ENCODE measurements around the gene SYCE1. TPM values are rescaled to one million over a fixed set of nuclear protein-coding genes. Genes with fewer than 3 reads are reported as not detected.
"Not testable (repeated sequence)": the region's sequence is repeated elsewhere in the genome, so short reads cannot be mapped to it uniquely, and the experiment has no call there.

SYCE1 gene
- 1 to 10 TPM in 1 of 4 donors, not detected in 3; 1.8 TPM for total RNA-seq

GRCh38 chr10:133565441-133566294 is at the start of gene SYCE1:
Gene SYCE1 (minus strand): TSS chr10:133565583. CDS start chr10:133565529, 54 bp downstream.
- WGBS, 2 donors: 65 to 82% methylated on average over 5 of the region's 77 CpGs
- H3K27ac ChIP-seq: peak within 1 kb of the TSS in 1 of 4 donors; percentile 78
- peaks cover 0 to 20% (median 7%) of the 10 kb centered on the region in 3 donors for H3K9me3 ChIP-seq
- H3K27me3 ChIP-seq: peaks cover 0 to 45% (median 0%) of the 10 kb centered on the region in 4 donors
- H3K4me3 ChIP-seq: peak within 1 kb of the TSS in 1 of 4 donors; percentile 28
- DNase-seq: no peak
- no peaks in the 10 kb centered on the region for H3K4me1 ChIP-seq
- no peaks in the 10 kb centered on the region for H3K36me3 ChIP-seq
- intact Hi-C loops (cut with DNase I): no loop called here
- TF ChIP-seq CTCF (IDR thresholded peaks at IDR 0.05): peak in 1 of 6 experiments; percentile 48
- TF ChIP-seq POLR2A (IDR thresholded peaks at IDR 0.05): no peak

GRCh38 chr10:133614830-133615580 is 49.6 kb upstream of the SYCE1 start:
- TF ChIP-seq CTCF (IDR thresholded peaks at IDR 0.05) (no peak), POLR2A (IDR thresholded peaks at IDR 0.05) (no peak)
- Histone ChIP-seq H3K27me3 (peaks cover 0 to 27% (median 0%) of the 10 kb centered on the region in 4 donors), H3K4me1 (no peaks in the 10 kb centered on the region), H3K9me3 (no peaks in the 10 kb centered on the region), H3K36me3 (no peaks in the 10 kb centered on the region), H3K4me3 (no peak overlapping the region), H3K27ac (no peak overlapping the region)
- WGBS, 2 donors: 85 to 95% methylated on average over 7 to 9 of the region's 10 CpGs
- intact Hi-C loops (cut with DNase I): no loop called here
- no peak for DNase-seq

GRCh38 chr10:133613699-133614098 is 48.3 kb upstream of the SYCE1 start:
- H3K27me3 ChIP-seq: peaks cover 0 to 22% (median 0%) of the 10 kb centered on the region in 4 donors
- H3K9me3 ChIP-seq: no peaks in the 10 kb centered on the region
- no peak overlapping the region for H3K27ac ChIP-seq
- no peak overlapping the region for H3K4me3 ChIP-seq
- intact Hi-C loops (cut with DNase I): no loop called here
- DNase-seq: no peak
- H3K36me3 ChIP-seq: no peaks in the 10 kb centered on the region
- WGBS, 2 donors: 66 to 74% methylated on average over 6 of the region's 6 CpGs
- peaks cover 0 to 5% (median 0%) of the 10 kb centered on the region in 3 donors for H3K4me1 ChIP-seq
- TF ChIP-seq CTCF (IDR thresholded peaks at IDR 0.05) (no peak), POLR2A (IDR thresholded peaks at IDR 0.05) (no peak)

GRCh38 chr10:133611079-133611478 is 45.7 kb upstream of the SYCE1 start:
- TF ChIP-seq POLR2A (IDR thresholded peaks at IDR 0.05) (no peak), CTCF (IDR thresholded peaks at IDR 0.05) (no peak)
- 51 to 64% methylated on average over 4 of the region's 4 CpGs for WGBS, 2 donors
- Histone ChIP-seq H3K27ac (no peak overlapping the region), H3K36me3 (no peaks in the 10 kb centered on the region), H3K4me3 (no peak overlapping the region), H3K4me1 (peaks cover 0 to 6% (median 0%) of the 10 kb centered on the region in 3 donors), H3K27me3 (peaks cover 0 to 44% (median 0%) of the 10 kb centered on the region in 4 donors), H3K9me3 (no peaks in the 10 kb centered on the region)
- DNase-seq: no peak
- intact Hi-C loops (cut with DNase I): no loop called here

- Histone ChIP-seq H3K36me3 (no peaks in the 10 kb centered on the region), H3K4me3 (no peak overlapping the region), H3K9me3 (no peaks in the 10 kb centered on the region), H3K4me1 (peaks cover 0 to 17% (median 0%) of the 10 kb centered on the region in 3 donors), H3K27ac (no peak overlapping the region), H3K27me3 (peaks cover 0 to 66% (median 0%) of the 10 kb centered on the region in 4 donors)
- TF ChIP-seq POLR2A (IDR thresholded peaks at IDR 0.05) (no peak), CTCF (IDR thresholded peaks at IDR 0.05) (peak in 4 of 6 experiments; percentile 9 to 61 (median 31))
- 10 to 38% methylated on average over 3 of the region's 3 CpGs for WGBS, 2 donors
- DNase-seq: no peak
- intact Hi-C loops (cut with DNase I): no loop called here
These were observed 43.5 kb upstream of the SYCE1 start for GRCh38 chr10:133608855-133609254.

- H3K4me3 ChIP-seq; intact Hi-C loops (cut with DNase I); H3K27ac ChIP-seq; H3K36me3 ChIP-seq; DNase-seq; H3K9me3 ChIP-seq: not testable (repeated sequence)
- H3K4me1 ChIP-seq: peaks cover 0 to 12% (median 0%) of the 10 kb centered on the region in 3 donors
- WGBS, 2 donors: 59 to 60% methylated on average over 2 of the region's 2 CpGs
- peaks cover 0 to 89% (median 0%) of the 10 kb centered on the region in 4 donors for H3K27me3 ChIP-seq
These were observed 38.1 kb upstream of the SYCE1 start for GRCh38 chr10:133603434-133603833.
